C4-2B (cell line): ENCODE results near the gene PIK3C2A.

Experiments used
- ZFX ChIP-seq: fragments of 450-650 bp; IDR thresholded peaks from 2 replicates; pipeline ENCODE4 v1.6.1; 2017
- TF ChIP-seq, protein P1 (sequence below): fragments of 450-650 bp; conservative IDR thresholded peaks from 2 replicates; pipeline ENCODE4 v1.5.1; 2017; ENCODE audit warnings: mild to moderate bottlenecking

DNA sequence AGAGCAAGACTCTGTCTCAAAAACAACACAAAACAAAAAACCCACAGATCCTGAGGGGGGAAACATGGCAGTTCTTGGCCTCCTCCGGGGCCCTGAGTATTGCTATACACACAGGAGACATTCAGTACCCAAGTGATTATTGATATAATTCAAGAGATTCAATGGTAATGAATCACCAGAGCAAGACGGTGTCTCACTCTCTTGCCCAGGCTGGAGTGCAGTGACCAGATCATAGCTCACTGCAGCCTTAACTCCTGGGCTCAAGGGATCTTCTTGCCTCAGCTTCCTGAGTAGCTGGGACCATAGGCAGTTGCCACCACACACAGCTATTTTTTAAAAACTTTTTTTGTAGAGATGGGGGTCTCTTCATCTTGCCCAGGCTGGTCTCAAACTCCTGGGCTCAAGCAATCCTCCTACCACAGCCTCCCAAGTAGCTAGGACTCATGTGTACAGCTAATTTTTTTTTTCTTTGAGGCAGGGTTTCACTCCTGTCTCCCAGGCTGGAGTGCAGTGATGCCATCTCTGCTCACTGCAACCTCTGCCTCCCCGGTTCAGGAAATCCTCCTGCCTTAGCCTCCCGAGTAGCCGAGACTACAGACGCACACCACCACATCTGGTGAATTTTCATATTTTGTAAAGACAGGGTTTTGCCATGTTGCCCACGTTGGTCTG lies 21.8 kb upstream of the PIK3C2A start:
- TF ChIP-seq, protein P1, sequence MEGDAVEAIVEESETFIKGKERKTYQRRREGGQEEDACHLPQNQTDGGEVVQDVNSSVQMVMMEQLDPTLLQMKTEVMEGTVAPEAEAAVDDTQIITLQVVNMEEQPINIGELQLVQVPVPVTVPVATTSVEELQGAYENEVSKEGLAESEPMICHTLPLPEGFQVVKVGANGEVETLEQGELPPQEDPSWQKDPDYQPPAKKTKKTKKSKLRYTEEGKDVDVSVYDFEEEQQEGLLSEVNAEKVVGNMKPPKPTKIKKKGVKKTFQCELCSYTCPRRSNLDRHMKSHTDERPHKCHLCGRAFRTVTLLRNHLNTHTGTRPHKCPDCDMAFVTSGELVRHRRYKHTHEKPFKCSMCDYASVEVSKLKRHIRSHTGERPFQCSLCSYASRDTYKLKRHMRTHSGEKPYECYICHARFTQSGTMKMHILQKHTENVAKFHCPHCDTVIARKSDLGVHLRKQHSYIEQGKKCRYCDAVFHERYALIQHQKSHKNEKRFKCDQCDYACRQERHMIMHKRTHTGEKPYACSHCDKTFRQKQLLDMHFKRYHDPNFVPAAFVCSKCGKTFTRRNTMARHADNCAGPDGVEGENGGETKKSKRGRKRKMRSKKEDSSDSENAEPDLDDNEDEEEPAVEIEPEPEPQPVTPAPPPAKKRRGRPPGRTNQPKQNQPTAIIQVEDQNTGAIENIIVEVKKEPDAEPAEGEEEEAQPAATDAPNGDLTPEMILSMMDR: no peak
- TF ChIP-seq ZFX: no peak
